ENCODE measurements around the gene GSG1.

DNA sequence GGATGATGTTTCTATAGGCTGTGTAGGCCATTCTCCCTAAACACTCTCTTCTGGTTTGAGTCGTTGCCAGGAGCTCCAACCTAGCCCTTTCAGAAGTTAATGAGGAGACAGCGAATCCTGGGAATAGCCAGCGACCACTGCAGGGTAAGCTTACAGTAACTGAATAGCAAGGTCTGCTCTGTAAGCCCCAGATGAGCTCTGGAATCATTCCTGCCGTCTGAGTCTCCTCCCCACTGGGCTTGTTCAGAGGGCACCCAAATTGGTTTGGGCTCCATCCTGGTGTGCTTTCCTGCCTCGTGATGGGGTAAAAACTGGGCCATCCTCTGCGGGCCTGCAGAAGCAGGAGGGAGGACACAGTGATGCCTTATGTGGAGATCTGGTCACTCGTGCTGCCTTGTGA lies 49.7 kb upstream of the GSG1 start:
- TF ChIP-seq, protein P1, sequence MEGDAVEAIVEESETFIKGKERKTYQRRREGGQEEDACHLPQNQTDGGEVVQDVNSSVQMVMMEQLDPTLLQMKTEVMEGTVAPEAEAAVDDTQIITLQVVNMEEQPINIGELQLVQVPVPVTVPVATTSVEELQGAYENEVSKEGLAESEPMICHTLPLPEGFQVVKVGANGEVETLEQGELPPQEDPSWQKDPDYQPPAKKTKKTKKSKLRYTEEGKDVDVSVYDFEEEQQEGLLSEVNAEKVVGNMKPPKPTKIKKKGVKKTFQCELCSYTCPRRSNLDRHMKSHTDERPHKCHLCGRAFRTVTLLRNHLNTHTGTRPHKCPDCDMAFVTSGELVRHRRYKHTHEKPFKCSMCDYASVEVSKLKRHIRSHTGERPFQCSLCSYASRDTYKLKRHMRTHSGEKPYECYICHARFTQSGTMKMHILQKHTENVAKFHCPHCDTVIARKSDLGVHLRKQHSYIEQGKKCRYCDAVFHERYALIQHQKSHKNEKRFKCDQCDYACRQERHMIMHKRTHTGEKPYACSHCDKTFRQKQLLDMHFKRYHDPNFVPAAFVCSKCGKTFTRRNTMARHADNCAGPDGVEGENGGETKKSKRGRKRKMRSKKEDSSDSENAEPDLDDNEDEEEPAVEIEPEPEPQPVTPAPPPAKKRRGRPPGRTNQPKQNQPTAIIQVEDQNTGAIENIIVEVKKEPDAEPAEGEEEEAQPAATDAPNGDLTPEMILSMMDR (IDR thresholded peaks at IDR 0.05): no peak
- TF ChIP-seq ZNF423 (CRISPR knock-in tag; IDR thresholded peaks at IDR 0.05) (no peak), SP1 (CRISPR knock-in tag; conservative IDR thresholded peaks at IDR 0.05) (no peak), CREB1 (CRISPR knock-in tag; IDR thresholded peaks at IDR 0.05) (no peak), FOXP1 (CRISPR knock-in tag; IDR thresholded peaks at IDR 0.05; ENCODE audit: borderline replicate concordance) (no peak)
- TF ChIP-seq, protein P2, sequence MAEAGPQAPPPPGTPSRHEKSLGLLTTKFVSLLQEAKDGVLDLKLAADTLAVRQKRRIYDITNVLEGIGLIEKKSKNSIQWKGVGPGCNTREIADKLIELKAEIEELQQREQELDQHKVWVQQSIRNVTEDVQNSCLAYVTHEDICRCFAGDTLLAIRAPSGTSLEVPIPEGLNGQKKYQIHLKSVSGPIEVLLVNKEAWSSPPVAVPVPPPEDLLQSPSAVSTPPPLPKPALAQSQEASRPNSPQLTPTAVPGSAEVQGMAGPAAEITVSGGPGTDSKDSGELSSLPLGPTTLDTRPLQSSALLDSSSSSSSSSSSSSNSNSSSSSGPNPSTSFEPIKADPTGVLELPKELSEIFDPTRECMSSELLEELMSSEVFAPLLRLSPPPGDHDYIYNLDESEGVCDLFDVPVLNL (CRISPR knock-in tag; IDR thresholded peaks at IDR 0.05; ENCODE audit: borderline replicate concordance, low read depth): no peak
- TF ChIP-seq, protein P3, sequence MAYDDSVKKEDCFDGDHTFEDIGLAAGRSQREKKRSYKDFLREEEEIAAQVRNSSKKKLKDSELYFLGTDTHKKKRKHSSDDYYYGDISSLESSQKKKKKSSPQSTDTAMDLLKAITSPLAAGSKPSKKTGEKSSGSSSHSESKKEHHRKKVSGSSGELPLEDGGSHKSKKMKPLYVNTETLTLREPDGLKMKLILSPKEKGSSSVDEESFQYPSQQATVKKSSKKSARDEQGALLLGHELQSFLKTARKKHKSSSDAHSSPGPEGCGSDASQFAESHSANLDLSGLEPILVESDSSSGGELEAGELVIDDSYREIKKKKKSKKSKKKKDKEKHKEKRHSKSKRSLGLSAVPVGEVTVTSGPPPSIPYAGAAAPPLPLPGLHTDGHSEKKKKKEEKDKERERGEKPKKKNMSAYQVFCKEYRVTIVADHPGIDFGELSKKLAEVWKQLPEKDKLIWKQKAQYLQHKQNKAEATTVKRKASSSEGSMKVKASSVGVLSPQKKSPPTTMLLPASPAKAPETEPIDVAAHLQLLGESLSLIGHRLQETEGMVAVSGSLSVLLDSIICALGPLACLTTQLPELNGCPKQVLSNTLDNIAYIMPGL (CRISPR knock-in tag; IDR thresholded peaks at IDR 0.05): no peak

Measured in WTC11 (cell line).